MM.1S (cell line): Measurements from ENCODE around the gene MPP3.
A peak's percentile ranks its signal among the peaks of the same experiment; 100 is the strongest.

Experiments
- DNase-seq: peaks from one replicate; pipeline ENCODE4 v3.0.0-alpha.2; 2015
- H2AFZ ChIP-seq: fragments of 300-600 bp; sonication (generic); 2 replicates; pipeline ENCODE4 v1.6.0; 2016; ENCODE audit warnings: antibody characterized with exemption, low read length
- H3F3A ChIP-seq: fragments of 300-600 bp; sonication (generic); 2 replicates; pipeline ENCODE4 v1.6.1; 2016; ENCODE audit warnings: mild to moderate bottlenecking, antibody characterized with exemption, low read length, moderate library complexity, mixed read lengths; ENCODE audit not compliant: insufficient read depth
- H3K27ac ChIP-seq: fragments of 300-600 bp; sonication (generic); 2 replicates; pipeline ENCODE4 v1.5.1; 2016; ENCODE audit warnings: mild to moderate bottlenecking, low read length
- H3K27me3 ChIP-seq: fragments of 300-600 bp; sonication (generic); replicated peaks from 2 replicates; pipeline ENCODE4 v1.6.0; 2016; ENCODE audit warnings: low read length; ENCODE audit not compliant: insufficient read depth
- H3K36me3 ChIP-seq: fragments of 300-600 bp; sonication (generic); replicated peaks from 2 replicates; pipeline ENCODE4 v1.6.1; 2016; ENCODE audit warnings: mild to moderate bottlenecking, low read length, mixed read lengths; ENCODE audit not compliant: insufficient read depth
- H3K4me1 ChIP-seq: fragments of 300-600 bp; sonication (generic); 2 replicates; pipeline ENCODE4 v1.6.1; 2016; ENCODE audit warnings: low read length, mixed read lengths
- H3K4me2 ChIP-seq: fragments of 300-600 bp; sonication (generic); 2 replicates; pipeline ENCODE4 v1.6.0; 2016; ENCODE audit warnings: low read depth, low read length
- H3K4me3 ChIP-seq: fragments of 300-600 bp; sonication (generic); 2 replicates; pipeline ENCODE4 v1.5.1; 2016; ENCODE audit warnings: low read length, mixed read lengths
- H3K79me2 ChIP-seq: fragments of 300-600 bp; sonication (generic); 2 replicates; pipeline ENCODE4 v1.6.1; 2016; ENCODE audit warnings: mixed run types, low read length, mixed read lengths
- H3K9ac ChIP-seq: fragments of 300-600 bp; sonication (generic); 2 replicates; pipeline ENCODE4 v1.6.1; 2016; ENCODE audit warnings: low read length, mixed read lengths
- H3K9me2 ChIP-seq: fragments of 300-600 bp; sonication (generic); replicated peaks from 2 replicates; pipeline ENCODE4 v1.6.1; 2016; ENCODE audit warnings: mild to moderate bottlenecking, low read length, mixed read lengths; ENCODE audit not compliant: insufficient read depth
- H3K9me3 ChIP-seq: fragments of 300-600 bp; sonication (generic); replicated peaks from 2 replicates; pipeline ENCODE4 v1.6.1; 2016; ENCODE audit warnings: mild to moderate bottlenecking, low read length, mixed read lengths; ENCODE audit not compliant: insufficient read depth
- H4K20me1 ChIP-seq: fragments of 300-600 bp; sonication (generic); 2 replicates; pipeline ENCODE4 v1.6.1; 2016; ENCODE audit warnings: mild to moderate bottlenecking, low read length, moderate library complexity, mixed read lengths; ENCODE audit not compliant: insufficient read depth
- EZH2 ChIP-seq: fragments of 300-600 bp; sonication (generic); optimal IDR thresholded peaks from 2 replicates; pipeline ENCODE3; 2017; ENCODE audit warnings: low read depth, mild to moderate bottlenecking, antibody characterized with exemption, low read length, mixed read lengths
- EZH2phosphoT487 ChIP-seq: fragments of 300-600 bp; sonication (generic); IDR thresholded peaks from 2 replicates; pipeline ENCODE4 v1.6.1; 2018; ENCODE audit warnings: antibody characterized with exemption, low read length
- TF ChIP-seq, protein P1 (sequence below): fragments of 300-600 bp; sonication (generic); IDR thresholded peaks from 2 replicates; pipeline ENCODE4 v1.5.1; 2016; ENCODE audit warnings: antibody characterized with exemption, low read length, mixed read lengths

Gene MPP3

DNA sequence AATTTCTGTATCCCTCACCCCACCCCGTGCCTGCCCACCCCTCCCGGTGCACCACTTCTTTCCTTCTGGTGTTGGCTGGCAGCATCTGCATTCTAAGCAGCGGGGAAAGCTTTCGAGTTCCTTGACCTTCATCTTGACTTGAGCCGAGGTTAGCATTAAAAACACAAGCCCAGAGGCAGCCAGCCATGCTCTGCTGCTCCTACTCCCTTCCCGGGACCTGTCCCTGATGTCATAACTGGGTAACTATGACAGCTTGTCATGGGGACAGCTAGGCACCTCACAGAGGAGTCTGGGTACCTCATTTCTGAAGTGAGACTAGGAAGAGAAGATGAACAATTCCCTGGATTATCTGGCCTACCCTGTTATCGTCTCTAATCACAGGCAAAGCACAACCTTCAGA lies 52.8 kb downstream of the MPP3 start, which contains the start of gene CFAP97D1:
Gene CFAP97D1 (plus strand): TSS at position 301 of the 400 bp plus-strand sequence. CDS start 28 bp downstream, at position 329.
- peak within 1 kb of the TSS; percentile 70 for H3K4me3 ChIP-seq
- peaks cover 5% of the 10 kb centered on the region; the same call in 1 of the 2 replicates for H3K4me1 ChIP-seq
- TF ChIP-seq EZH2 (no peak), EZH2phosphoT487 (no peak)
- TF ChIP-seq, protein P1, sequence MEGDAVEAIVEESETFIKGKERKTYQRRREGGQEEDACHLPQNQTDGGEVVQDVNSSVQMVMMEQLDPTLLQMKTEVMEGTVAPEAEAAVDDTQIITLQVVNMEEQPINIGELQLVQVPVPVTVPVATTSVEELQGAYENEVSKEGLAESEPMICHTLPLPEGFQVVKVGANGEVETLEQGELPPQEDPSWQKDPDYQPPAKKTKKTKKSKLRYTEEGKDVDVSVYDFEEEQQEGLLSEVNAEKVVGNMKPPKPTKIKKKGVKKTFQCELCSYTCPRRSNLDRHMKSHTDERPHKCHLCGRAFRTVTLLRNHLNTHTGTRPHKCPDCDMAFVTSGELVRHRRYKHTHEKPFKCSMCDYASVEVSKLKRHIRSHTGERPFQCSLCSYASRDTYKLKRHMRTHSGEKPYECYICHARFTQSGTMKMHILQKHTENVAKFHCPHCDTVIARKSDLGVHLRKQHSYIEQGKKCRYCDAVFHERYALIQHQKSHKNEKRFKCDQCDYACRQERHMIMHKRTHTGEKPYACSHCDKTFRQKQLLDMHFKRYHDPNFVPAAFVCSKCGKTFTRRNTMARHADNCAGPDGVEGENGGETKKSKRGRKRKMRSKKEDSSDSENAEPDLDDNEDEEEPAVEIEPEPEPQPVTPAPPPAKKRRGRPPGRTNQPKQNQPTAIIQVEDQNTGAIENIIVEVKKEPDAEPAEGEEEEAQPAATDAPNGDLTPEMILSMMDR = no peak
- no peaks in the 10 kb centered on the region for H3F3A ChIP-seq
- H3K27me3 ChIP-seq = peaks cover 61% of the 10 kb centered on the region
- H3K79me2 ChIP-seq = no peaks in the 10 kb centered on the region
- H4K20me1 ChIP-seq = no peaks in the 10 kb centered on the region
- H3K27ac ChIP-seq = no peak within 1 kb of the TSS
- H3K36me3 ChIP-seq = no peaks in the 10 kb centered on the region
- H3K9ac ChIP-seq = peak within 1 kb of the TSS; percentile 13; the same call in 1 of the 2 replicates
- H3K9me2 ChIP-seq = no peaks in the 10 kb centered on the region
- peak within 1 kb of the TSS; percentile 97 for H3K4me2 ChIP-seq
- H3K9me3 ChIP-seq = no peaks in the 10 kb centered on the region
- no peak for DNase-seq
- H2AFZ ChIP-seq = peak within 1 kb of the TSS; percentile 77

DNA sequence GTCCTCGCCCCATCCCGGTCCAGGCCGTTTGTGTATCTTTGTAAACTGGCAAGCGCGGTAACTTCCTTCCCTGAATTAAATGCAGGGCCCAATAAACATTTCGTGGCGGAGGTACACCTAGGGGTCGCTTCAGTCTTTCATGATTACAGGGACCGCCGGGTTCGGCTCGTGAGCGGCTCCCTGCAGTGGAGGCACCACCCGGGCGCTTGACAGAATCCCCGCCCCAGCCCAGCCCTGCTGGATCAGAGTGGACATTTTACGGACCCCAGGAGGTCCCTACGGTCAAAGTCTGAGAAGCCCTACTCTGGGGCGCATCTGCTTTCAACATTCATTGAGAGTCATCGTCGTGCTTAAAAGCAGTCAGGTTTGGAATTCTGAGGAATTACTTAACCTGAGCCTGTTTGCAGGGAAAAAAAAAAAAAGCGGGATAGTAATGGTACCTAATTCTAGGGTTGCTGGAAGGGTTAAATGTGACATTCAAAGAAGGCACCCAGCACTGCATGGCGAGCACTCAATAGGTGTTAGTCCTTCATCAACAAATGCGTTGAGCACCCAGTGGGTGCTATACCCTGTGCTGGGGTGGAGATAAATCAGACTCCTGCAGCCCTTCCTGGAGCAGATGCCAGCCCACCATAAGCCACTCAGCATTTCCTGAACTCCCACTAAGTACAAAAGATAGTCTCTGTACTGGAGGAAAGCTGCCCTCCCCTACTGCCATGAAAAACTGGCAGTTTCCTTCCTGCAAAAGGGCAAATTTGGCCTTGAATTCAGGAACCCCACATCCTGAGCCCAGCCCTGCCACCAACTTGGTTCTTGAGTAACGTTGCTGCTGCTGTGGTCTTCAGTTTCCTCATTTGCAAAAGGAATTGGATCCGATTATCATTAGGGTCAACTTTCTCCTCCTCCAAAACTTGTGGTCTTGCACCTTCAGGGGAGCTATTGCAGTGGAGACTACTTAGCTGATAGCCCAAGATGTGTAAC lies 53.5 kb downstream of the MPP3 start:
- DNase-seq = no peak
- H2AFZ ChIP-seq = peak overlapping the region; percentile 77

DNA sequence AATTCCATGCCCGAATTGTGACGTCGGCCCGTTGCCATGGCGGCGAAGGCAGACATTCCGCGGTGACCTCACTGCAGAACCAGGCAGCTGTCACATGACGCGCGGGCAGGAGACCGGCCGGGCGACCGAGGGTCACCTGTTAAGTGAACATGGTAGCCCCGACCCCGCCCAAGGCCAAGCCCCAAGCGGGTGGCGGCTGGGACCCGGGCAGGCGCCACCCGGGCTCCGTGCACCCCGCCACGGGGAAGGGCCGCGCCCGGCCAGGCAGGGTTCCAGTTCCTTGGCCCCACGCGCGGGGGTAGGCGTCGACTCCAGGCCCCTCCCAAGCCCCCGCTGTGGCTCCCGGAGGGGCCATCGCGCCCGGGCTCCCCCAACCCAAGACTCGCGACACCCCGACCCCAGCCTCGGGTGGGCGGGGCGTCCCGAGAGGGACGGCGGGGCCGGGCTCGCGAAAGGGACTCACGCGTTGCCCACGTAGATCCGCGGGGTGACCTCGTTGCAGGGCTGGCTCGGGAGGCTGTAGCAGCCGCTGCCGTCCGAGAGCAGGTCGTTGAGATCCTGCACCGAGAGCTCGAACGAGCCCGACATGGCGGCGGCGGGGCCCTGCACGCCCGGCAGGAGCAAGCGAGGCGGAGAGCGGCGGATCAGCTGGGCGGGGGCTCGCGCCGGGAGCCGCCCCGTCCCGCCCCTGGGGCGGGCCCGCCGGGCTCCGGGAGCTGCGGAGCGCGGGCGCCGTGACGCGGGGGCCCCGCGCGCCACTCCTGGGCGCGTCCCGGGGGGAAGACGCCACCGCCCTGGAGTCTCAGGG lies 54.4 kb downstream of the MPP3 start, which contains the start of gene DUSP3:
Gene DUSP3 (minus strand): TSS at position 641 of the 808 bp plus-strand sequence. CDS start 53 bp downstream, at position 588.
- no peaks in the 10 kb centered on the region for H3K79me2 ChIP-seq
- TF ChIP-seq, protein P1 = no peak
- TF ChIP-seq EZH2 = no peak
- TF ChIP-seq EZH2phosphoT487 = no peak
- H3K4me2 ChIP-seq = peak within 1 kb of the TSS; percentile 97
- peaks cover 45% of the 10 kb centered on the region for H3K27me3 ChIP-seq
- no peaks in the 10 kb centered on the region for H3K9me2 ChIP-seq
- peak within 1 kb of the TSS; percentile 85 for H2AFZ ChIP-seq
- H3K4me3 ChIP-seq = peak within 1 kb of the TSS; percentile 94
- no peaks in the 10 kb centered on the region for H3F3A ChIP-seq
- H4K20me1 ChIP-seq = no peaks in the 10 kb centered on the region
- no peaks in the 10 kb centered on the region for H3K9me3 ChIP-seq
- peak within 1 kb of the TSS; percentile 31; the same call in 1 of the 2 replicates for H3K27ac ChIP-seq
- H3K4me1 ChIP-seq = peaks cover 5% of the 10 kb centered on the region; the same call in 1 of the 2 replicates
- peak within 1 kb of the TSS; percentile 79 for H3K9ac ChIP-seq
- no peaks in the 10 kb centered on the region for H3K36me3 ChIP-seq
- peak; percentile 64 for DNase-seq

More for the DNA sequence above, 53.5 kb downstream of the MPP3 start:
- H3K27me3 ChIP-seq = peaks cover 54% of the 10 kb centered on the region
- peak overlapping the region; percentile 70 for H3K4me3 ChIP-seq
- no peaks in the 10 kb centered on the region for H3K9me3 ChIP-seq
- peak overlapping the region; percentile 97 for H3K4me2 ChIP-seq
- TF ChIP-seq, protein P1 = no peak
- TF ChIP-seq EZH2 (no peak), EZH2phosphoT487 (no peak)
- H3K9me2 ChIP-seq = no peaks in the 10 kb centered on the region
- H3F3A ChIP-seq = no peaks in the 10 kb centered on the region
- H4K20me1 ChIP-seq = no peaks in the 10 kb centered on the region
- peak overlapping the region; percentile 13; the same call in 1 of the 2 replicates for H3K9ac ChIP-seq
- H3K36me3 ChIP-seq = no peaks in the 10 kb centered on the region
- no peaks in the 10 kb centered on the region for H3K79me2 ChIP-seq
- peaks cover 5% of the 10 kb centered on the region; the same call in 1 of the 2 replicates for H3K4me1 ChIP-seq
- no peak overlapping the region for H3K27ac ChIP-seq
